HuH-7.5 (cell line): ENCODE results near the gene ADAP1.
"Not testable (repeated sequence)": the region's sequence is repeated elsewhere in the genome, so short reads cannot be mapped to it uniquely, and the experiment has no call there.

Source experiments
- DNase-seq: peaks from one replicate; pipeline ENCODE4 v3.0.0; 2011; ENCODE audit warnings: low spot score

The ADAP1 gene

GRCh38 chr7:974820-975681 lies 20.6 kb upstream of the ADAP1 start, which contains the start of gene COX19:
Gene COX19, minus strand, starts transcription at chr7:975549. Its CDS starts 40 bp downstream, at chr7:975509.
- DNase-seq: peak; percentile 75

GRCh38 chr7:974172-974571 lies 19.7 kb upstream of the ADAP1 start:
- no peak for DNase-seq

DNA sequence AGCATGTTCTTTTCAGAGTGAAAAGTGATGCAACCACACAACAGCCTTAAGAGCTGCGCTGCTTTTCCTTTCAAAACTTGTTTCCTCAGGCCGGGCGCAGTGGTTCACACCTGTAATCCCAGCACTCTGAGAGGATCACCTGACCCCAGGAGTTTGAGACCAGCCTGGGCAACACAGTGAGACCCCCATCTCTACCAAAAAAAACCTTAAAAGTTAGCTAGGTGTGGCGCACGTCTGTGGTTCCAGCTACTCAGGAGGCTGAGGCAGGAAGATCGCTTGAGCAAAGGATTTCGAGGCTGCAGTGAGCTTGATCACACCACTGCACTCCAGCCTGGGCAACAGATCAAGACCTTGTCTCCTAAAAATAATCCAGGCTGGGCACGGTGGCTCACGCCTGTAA lies 18.8 kb upstream of the ADAP1 start:
- no peak for DNase-seq

DNA sequence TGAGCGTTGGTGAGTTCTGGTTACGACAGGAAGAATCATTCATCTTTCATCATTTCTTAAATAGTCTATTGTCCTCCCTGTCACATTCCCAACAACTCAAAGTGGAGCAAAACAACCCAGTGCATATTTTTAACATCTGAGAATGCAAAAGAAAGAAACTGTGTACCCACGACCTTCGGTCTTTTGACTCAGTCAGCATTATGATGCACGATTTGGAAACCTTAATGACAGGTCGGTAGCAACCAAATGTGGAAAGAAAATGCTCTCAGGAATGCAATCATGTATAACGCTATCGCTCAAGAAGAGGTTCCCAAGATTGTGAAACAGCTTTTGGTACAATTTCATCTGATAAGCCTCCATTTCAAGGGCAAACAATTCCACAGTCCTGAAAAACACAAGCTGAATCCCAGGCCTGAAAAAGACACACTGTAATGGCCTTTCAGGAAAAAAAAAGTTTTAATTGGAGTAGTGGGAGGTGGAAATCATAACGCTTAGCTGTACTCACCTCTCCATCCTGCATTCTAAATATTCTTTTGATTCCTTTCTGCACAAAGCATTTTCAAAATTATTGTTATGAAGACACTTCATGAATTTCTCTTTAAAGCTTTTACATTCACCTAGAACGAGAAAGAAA lies 18.3 kb upstream of the ADAP1 start:
- DNase-seq: no peak

DNA sequence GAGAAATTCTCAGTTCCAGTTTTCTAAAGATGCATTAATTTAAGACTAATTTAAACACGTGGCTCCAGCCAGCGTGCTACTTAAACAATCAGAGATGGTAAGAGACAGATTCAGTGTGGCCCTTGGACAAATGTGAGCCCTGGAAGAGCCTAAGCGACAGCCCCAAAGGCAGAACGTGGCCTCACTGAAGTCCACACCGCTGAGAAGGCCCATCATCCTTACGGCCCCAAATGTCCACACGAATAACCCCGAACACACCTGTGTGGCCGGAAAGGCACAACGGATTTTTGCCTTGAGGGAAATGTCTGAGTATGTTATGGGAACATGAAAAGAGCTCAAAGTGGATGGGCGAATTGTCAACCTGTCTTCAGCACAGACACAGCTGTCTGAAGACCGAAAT lies 17.6 kb upstream of the ADAP1 start:
- DNase-seq: no peak

DNA sequence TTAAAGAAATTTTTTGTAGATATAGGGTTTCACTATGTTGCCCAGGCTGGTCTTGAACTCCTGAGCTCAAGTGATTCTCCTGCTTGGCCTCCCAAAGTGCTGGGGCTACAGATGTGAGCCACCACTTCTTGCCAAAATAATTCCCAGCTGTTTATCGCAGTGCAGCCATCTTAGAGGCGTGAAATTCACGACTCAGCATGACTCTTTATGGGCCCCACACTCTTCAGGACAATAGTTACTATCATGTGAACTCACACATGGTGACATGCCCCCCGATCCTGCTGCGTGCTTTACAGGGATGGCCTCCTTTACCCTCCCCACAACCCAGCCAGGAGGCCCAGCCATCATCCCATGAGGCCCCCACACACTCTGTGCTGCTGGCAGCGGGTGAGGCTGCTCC lies 16.3 kb upstream of the ADAP1 start:
- DNase-seq: no peak

DNA sequence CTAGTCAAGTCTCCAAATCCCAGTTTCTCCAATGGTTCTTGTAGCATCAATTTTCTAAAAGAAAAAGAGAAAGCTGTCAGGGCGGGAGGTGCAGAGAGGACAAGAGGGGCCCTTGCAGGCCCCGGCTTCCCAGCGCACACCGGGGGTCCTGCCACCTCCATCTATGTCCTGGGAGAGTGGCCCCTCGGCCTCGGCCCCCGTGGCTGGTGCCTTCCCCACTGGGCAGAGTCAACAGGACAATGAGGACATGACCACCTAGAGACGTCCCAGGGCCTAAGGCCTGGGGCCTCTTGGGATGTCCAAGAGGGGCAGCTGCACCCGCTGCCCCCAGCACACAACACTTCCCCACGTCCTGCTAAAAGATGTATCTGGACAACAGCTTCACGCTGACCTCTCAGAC lies 14.9 kb upstream of the ADAP1 start:
- no peak for DNase-seq

- no peak for DNase-seq
Measured at GRCh38 chr7:968205-969105, 14.0 kb upstream of the ADAP1 start.

DNA sequence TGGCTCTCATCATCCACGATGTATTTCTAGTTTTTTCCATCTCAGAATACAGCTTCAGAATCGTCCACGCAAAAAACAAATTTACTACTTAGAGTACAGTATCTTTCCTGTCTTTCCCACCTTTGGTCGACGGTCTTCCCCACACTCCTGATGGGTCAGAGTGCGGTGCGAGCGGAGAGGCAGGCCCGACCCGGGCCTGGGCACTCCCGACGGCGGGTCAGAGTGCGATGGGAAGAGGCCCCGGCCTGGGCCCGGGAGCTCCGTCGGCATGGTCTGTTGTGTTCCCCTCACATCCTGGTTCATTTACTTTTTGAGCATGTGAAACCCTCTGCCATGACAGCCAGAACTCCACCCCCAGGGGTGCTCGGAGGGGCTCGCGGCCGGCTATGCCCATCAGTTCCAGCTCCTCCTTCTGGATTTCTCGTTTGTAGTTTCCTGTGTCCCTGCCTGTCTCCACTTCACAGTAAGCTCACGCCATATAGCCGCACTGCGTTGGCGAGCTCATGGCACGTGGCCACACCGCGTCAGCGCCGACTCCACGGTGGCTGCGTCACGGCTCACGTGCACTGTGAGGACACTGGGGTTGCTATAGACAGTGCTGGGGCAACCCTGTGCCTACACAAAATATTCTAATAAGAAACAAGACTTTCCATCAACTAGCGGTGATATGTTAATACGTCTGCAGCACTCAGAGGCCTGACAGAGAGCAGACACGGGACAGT lies 13.0 kb upstream of the ADAP1 start:
- no peak for DNase-seq

GRCh38 chr7:966291-967069 lies 12.0 kb upstream of the ADAP1 start:
- DNase-seq: no peak

DNA sequence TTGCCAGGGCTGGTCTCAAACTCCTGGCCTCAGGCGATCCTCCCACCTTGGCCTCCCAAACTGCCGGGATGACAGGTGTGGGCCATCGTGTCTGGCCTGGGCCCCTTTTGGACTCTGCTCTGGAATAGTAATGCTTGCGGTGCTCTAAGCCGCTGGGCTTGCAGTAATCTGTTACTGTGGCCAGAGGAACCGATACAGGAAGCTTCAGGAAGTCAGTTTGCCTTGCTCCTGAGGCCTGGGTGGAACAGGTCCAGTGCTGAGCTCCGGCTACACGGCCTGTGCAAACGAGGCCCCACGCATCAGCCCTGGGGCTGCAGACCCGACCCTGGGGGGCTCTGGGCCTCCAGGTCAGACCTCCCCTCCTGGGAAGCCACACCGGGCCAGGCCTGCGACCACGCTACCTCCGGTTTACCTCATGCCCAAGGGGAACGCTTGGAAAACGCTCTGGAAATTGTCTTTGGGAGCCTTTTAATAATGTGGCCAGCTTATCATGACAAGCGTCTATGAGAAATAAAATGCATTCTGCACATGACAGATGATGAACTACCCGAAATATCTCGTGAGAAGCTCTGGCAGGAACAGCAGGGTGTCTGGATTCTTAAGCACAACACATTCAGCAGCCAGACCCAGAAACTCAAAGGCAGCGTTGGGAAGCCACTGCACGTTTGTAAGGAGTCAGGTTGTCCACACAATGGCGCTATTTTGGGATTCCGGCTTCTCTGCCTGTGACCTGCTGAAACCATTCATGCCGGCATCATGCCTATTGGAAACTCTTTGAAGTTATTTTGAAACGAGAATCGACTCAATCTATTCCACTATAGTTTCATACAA lies 10.1 kb upstream of the ADAP1 start:
- DNase-seq: no peak

DNA sequence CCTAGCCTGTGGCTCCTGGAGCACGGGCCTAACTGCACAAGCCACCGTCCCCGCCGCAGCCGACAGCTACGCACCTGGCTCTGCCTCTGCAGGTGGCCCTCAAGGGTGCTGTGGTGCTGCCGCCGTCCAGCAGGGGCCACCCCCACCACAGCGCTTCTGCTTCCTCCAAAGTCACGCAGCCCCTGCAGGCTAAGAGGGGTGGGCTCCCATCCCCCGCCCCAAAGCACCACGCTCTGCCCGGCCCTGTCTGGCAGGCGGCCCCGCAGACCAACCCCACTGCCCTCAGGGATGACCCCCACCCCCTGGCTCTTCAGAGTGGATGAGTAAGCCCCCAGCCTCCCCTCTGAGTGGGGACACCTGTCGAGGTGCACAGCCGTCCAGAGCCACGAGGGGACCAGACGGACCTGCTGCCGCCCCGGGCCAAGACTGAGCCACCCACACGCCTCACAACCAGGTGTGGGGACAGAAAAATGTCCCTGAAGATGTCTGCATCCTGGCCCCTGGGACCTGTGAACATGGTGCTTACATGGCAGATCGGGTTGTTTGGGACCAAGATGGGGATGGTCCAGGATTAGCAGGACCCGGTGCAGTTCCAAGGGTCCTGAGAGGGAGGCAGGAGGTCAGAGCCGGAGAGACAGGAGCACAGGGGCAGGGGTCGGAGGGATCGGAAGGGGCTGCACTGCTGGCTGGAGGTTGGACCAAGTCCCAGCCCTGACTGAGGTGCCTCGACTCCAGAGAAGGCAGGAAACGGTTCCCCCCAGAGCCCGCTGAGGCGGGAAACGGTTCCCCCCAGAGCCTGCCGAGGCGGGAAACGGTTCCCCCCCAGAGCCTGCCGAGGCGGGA lies 9.0 kb upstream of the ADAP1 start:
- no peak for DNase-seq

DNA sequence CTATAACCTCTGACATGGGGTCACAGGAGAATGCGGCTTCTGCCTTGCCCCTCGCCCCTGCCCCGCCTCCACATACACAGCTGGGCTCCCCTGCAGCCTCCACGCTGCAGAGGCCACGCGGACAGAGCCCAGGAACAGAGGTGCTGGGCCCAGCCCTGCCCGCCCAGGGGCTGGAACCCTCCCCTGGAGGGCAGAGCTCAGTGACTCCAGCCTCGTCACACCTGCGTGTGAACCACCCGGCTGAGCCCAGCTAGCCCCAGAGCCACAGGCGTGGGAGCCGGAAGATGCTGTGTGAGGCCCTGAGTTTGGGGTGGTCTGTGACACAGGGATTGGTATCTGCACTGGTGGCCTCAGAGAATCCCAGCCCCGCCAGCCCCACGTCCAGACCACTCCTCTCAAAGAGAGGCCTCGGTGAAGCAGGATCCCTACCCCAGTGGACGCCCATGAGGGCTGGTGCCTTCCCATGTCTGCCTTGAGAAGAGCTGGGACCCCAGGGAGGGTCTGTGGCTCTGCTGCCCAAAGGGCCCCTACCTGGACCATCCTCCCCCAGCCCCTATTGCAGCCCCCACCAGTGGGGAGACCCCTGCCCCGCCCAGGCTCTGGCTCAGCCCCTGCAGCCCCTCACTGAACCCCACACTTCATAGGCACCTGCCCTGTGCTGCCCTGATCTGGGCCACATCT lies 8.1 kb upstream of the ADAP1 start:
- no peak for DNase-seq

GRCh38 chr7:961546-962400 lies 7.3 kb upstream of the ADAP1 start:
- no peak for DNase-seq

DNA sequence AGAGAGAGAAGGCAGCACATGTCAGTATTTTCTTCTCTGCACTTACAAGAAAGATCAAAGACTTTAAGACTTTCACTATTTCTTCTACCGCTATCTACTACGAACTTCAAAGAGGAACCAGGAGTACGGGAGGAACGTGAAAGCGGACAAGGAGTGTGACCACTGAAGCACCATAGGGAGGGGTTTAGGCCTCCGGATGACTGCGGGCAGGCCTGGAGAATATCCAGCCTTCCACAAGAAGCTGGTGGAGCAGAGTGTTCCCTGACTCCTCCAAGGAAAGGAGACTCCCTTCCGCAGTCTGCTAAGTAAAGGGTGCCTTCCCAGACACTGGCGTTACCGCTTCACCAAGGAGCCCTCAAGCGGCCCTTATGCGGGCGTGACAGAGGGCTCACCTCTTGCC lies 6.5 kb upstream of the ADAP1 start:
- DNase-seq: not testable (repeated sequence)

DNA sequence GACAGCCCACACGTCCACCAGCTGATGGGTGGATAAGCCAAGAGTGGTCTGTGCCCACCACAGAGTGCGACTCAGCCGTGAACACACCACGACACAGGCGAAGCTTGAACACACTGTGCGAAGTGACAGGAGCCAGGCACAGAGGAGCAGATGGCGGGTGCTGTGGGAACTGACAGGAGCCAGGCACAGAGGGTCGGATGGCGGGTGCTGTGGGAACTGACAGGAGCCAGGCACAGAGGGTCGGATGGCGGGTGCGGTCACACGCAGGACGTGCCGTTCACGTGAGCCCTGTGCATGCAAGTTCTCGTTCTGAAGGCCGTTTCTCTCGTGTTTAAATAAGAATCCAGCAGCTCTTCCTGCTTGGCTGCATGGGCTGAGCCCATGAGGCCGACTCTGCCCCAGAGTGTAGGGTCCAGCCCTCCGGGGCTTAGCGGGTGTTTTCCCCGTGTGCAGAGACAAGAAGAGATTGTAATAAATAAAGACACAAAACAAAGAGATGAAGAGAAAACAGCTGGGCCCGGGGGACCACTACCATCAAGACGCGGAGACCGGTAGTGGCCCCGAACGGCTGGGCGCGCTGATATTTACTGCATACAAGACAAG lies 5.9 kb upstream of the ADAP1 start:
- DNase-seq: no peak

DNA sequence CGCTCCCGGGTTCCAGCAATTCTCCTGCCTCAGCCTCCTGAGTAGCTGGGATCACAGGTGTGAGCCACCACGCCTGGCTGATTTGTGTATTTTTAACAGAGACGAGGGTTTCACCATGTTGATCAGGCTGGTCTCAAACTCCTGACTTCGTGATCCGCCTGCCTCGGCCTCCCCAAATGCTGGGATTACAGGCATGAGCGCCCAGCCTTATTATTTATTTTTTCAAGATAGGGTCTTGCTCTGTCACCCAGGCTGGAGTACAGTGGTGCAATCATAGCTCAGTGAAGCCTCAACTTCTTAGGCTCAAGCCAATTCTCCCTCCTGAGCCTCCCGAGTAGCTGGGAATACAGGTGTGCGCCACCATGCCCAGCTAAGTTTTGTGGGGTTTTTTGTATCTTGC lies 5.3 kb upstream of the ADAP1 start:
- DNase-seq: not testable (repeated sequence)
